Thyroid gland (tissue), 4 donors: Measurements from ENCODE around the gene DND1.
"Not testable (repeated sequence)": the region's sequence is repeated elsewhere in the genome, so short reads cannot be mapped to it uniquely, and the experiment has no call there.

Source experiments
- POLR2A ChIP-seq, 2 donors: fragments of 450-650 bp; IDR thresholded peaks; one replicate each; pipeline ENCODE4 v1.6.1; 2017; ENCODE audit warnings: antibody characterized with exemption in 2 of 2, mild to moderate bottlenecking in 2 of 2, moderate library complexity in 1 of 2
- TF ChIP-seq, protein P1 (sequence below), 6 experiments: fragments of 200-600 bp in 3 of 6; fragments of 450-650 bp in 3 of 6; sonication (generic) in 3 of 6; IDR thresholded peaks; one replicate each; pipeline ENCODE4 v1.5.1; 2016 to 2019; ENCODE audit warnings: antibody characterized with exemption in 6 of 6, mild to moderate bottlenecking in 2 of 6, inconsistent platforms in 1 of 6, moderate library complexity in 1 of 6

DNA sequence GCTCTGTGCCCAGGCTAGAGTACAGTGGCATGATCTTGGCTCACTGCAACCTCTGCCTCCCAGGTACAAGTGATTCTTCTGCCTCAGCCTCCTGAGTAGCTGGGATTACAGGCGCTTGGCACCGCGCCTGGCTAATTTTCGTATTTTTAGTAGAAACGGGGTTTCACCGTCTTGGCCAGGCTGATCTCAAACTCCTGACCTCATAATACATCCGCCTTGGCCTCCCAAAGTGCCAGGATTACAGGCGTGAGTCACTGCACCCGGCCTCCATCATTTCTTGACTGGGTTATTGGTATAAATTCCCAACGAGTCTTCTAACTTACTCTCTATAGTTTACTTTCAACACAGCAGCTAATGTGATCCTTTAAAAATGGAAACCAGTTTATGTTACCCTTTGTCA is 48.5 kb downstream of the DND1 start:
- TF ChIP-seq, protein P1, sequence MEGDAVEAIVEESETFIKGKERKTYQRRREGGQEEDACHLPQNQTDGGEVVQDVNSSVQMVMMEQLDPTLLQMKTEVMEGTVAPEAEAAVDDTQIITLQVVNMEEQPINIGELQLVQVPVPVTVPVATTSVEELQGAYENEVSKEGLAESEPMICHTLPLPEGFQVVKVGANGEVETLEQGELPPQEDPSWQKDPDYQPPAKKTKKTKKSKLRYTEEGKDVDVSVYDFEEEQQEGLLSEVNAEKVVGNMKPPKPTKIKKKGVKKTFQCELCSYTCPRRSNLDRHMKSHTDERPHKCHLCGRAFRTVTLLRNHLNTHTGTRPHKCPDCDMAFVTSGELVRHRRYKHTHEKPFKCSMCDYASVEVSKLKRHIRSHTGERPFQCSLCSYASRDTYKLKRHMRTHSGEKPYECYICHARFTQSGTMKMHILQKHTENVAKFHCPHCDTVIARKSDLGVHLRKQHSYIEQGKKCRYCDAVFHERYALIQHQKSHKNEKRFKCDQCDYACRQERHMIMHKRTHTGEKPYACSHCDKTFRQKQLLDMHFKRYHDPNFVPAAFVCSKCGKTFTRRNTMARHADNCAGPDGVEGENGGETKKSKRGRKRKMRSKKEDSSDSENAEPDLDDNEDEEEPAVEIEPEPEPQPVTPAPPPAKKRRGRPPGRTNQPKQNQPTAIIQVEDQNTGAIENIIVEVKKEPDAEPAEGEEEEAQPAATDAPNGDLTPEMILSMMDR (IDR thresholded peaks at IDR 0.05) = not testable (repeated sequence)
- not testable (repeated sequence) for TF ChIP-seq POLR2A (IDR thresholded peaks at IDR 0.05)
